WTC11 (cell line): ENCODE results near the gene HIGD1B. TPM values are rescaled to one million over a fixed set of nuclear protein-coding genes. Genes with fewer than 3 reads are reported as not detected.

Source experiments
- AFF4 ChIP-seq: sonication (generic); formaldehyde crosslinking; IDR thresholded peaks from 2 replicates; pipeline ENCODE4 v1.8.1; 2023; ENCODE audit warnings: mild to moderate bottlenecking, missing genetic modification reagents, borderline replicate concordance
- ATF2 ChIP-seq: sonication (generic); formaldehyde crosslinking; IDR thresholded peaks from 2 replicates; pipeline ENCODE4 v1.8.1; 2022; ENCODE audit warnings: low read depth, missing genetic modification reagents, borderline replicate concordance
- CTCF ChIP-seq: fragments of 200-600 bp; IDR thresholded peaks from 2 replicates; pipeline ENCODE4 v1.8.0; 2022; ENCODE audit warnings: antibody characterized with exemption
- ELF4 ChIP-seq: sonication (generic); formaldehyde crosslinking; IDR thresholded peaks from 2 replicates; pipeline ENCODE4 v1.8.1; 2022; ENCODE audit warnings: low read depth, mild to moderate bottlenecking, moderate library complexity, missing genetic modification reagents
- FOXJ3 ChIP-seq: sonication (generic); formaldehyde crosslinking; IDR thresholded peaks from 2 replicates; pipeline ENCODE4 v1.9.0; 2021; ENCODE audit warnings: missing genetic modification reagents, mild to moderate bottlenecking, borderline replicate concordance
- GABPB1 ChIP-seq: sonication (generic); formaldehyde crosslinking; IDR thresholded peaks from 2 replicates; pipeline ENCODE4 v1.8.1; 2023; ENCODE audit warnings: mild to moderate bottlenecking, missing genetic modification reagents
- GRHL2 ChIP-seq: fragments of 250-450 bp; sonication (Bioruptor Pico); IDR thresholded peaks from 2 replicates; pipeline ENCODE4 v1.8.0; 2022; ENCODE audit warnings: mild to moderate bottlenecking, moderate library complexity; ENCODE audit not compliant: insufficient replicate concordance, severe bottlenecking
- IRF1 ChIP-seq: sonication (generic); formaldehyde crosslinking; IDR thresholded peaks from 2 replicates; pipeline ENCODE4 v1.8.0; 2023; ENCODE audit warnings: missing genetic modification reagents
- MAX ChIP-seq: sonication (generic); formaldehyde crosslinking; IDR thresholded peaks from 2 replicates; pipeline ENCODE4 v1.8.0; 2022; ENCODE audit warnings: mild to moderate bottlenecking, missing genetic modification reagents
- PREB ChIP-seq: sonication (generic); formaldehyde crosslinking; IDR thresholded peaks from 2 replicates; pipeline ENCODE4 v1.8.1; 2022; ENCODE audit warnings: mild to moderate bottlenecking, missing genetic modification reagents, moderate library complexity, borderline replicate concordance
- TCF7 ChIP-seq: sonication (generic); formaldehyde crosslinking; IDR thresholded peaks from 2 replicates; pipeline ENCODE4 v1.8.0; 2022; ENCODE audit warnings: mild to moderate bottlenecking, low read depth, missing genetic modification reagents, moderate library complexity
- TP53 ChIP-seq: sonication (generic); formaldehyde crosslinking; IDR thresholded peaks from 2 replicates; pipeline ENCODE4 v1.8.1; 2023; ENCODE audit warnings: mild to moderate bottlenecking, missing genetic modification reagents
- ZNF138 ChIP-seq: sonication (generic); formaldehyde crosslinking; conservative IDR thresholded peaks from 2 replicates; pipeline ENCODE4 v1.8.1; 2022; ENCODE audit warnings: mild to moderate bottlenecking, moderate library complexity, missing genetic modification reagents
- ZNF232 ChIP-seq: sonication (generic); formaldehyde crosslinking; IDR thresholded peaks from 2 replicates; pipeline ENCODE4 v1.8.0; 2022; ENCODE audit warnings: mild to moderate bottlenecking, missing genetic modification reagents
- ZNF281 ChIP-seq: sonication (generic); formaldehyde crosslinking; IDR thresholded peaks from 2 replicates; pipeline ENCODE4 v1.8.0; 2023; ENCODE audit warnings: mild to moderate bottlenecking, missing genetic modification reagents
- ZNF532 ChIP-seq: fragments of 250-450 bp; sonication (Bioruptor Pico); IDR thresholded peaks from 2 replicates; pipeline ENCODE4 v1.9.0; 2021; ENCODE audit warnings: mild to moderate bottlenecking, borderline replicate concordance
- ZSCAN18 ChIP-seq: fragments of 250-450 bp; sonication (Bioruptor Pico); IDR thresholded peaks from 2 replicates; pipeline ENCODE4 v2.1.2; 2022; ENCODE audit warnings: mild to moderate bottlenecking, moderate library complexity
- total RNA-seq: library from RNA; stranded (reverse); gene quantifications from 3 replicates; pipeline ENCODE4 v1.2.3, GENCODE V29; 2021

The HIGD1B gene
- total RNA-seq, 1 experiment from 2014 or later: not detected

GRCh38 chr17:44899074-44899782 lies 51.5 kb downstream of the HIGD1B start, which contains the start of gene EFTUD2 (continued):
- TF ChIP-seq CTCF: no peak
- TF ChIP-seq GABPB1: peak; percentile 82
- TF ChIP-seq AFF4 (CRISPR knock-in tag): no peak
- no peak for TF ChIP-seq ZNF532 (CRISPR knock-in tag)
- no peak for TF ChIP-seq TP53 (CRISPR knock-in tag)
- TF ChIP-seq ATF2 (CRISPR knock-in tag): no peak
- peak; percentile 49; the same call in 1 of the 2 replicates for TF ChIP-seq ZNF232 (CRISPR knock-in tag)
- no peak for TF ChIP-seq GRHL2
- no peak for TF ChIP-seq IRF1
- no peak for TF ChIP-seq ELF4 (CRISPR knock-in tag)
- TF ChIP-seq FOXJ3 (CRISPR knock-in tag): no peak
- TF ChIP-seq TCF7 (CRISPR knock-in tag): no peak
- TF ChIP-seq MAX (CRISPR knock-in tag): peak; percentile 95
- no peak for TF ChIP-seq ZSCAN18 (CRISPR knock-in tag)
- no peak for TF ChIP-seq ZNF281 (CRISPR knock-in tag)
- TF ChIP-seq PREB (CRISPR knock-in tag): no peak
- no peak for TF ChIP-seq ZNF138
